NT2/D1 (cell line): ENCODE results near the gene CYSTM1.

Experiments
- DNase-seq: peaks from one replicate; pipeline ENCODE4 v3.0.0-alpha.2; 2011; ENCODE audit warnings: low read depth, low spot score
- H3K27me3 ChIP-seq: 2 replicates; pipeline ENCODE4 v1.6.0; 2011; ENCODE audit warnings: mild to moderate bottlenecking; ENCODE audit not compliant: insufficient read length, insufficient read depth
- H3K36me3 ChIP-seq: 2 replicates; pipeline ENCODE4 v1.6.1; 2011; ENCODE audit warnings: mild to moderate bottlenecking, low read length, mixed read lengths; ENCODE audit not compliant: insufficient read depth, insufficient read length
- H3K4me1 ChIP-seq: 2 replicates; pipeline ENCODE4 v1.5.1; 2011; ENCODE audit not compliant: insufficient read depth, insufficient read length
- H3K4me3 ChIP-seq: 2 replicates; pipeline ENCODE4 v1.5.1; 2011; ENCODE audit warnings: low read depth; ENCODE audit not compliant: insufficient read length
- H3K9ac ChIP-seq: 2 replicates; pipeline ENCODE4 v1.6.0; 2011; ENCODE audit warnings: low read depth; ENCODE audit not compliant: insufficient read length
- H3K9me3 ChIP-seq: 2 replicates; pipeline ENCODE4 v1.5.1; 2011; ENCODE audit warnings: mild to moderate bottlenecking, low read length; ENCODE audit not compliant: insufficient read depth
- SUZ12 ChIP-seq: IDR thresholded peaks from 2 replicates; pipeline ENCODE4 v1.6.1; 2011; ENCODE audit not compliant: insufficient read length, insufficient read depth; ENCODE audit errors: extremely low read depth
- YY1 ChIP-seq: IDR thresholded peaks from 2 replicates; pipeline ENCODE4 v1.6.1; 2011; ENCODE audit not compliant: insufficient read length, insufficient read depth
- ZNF274 ChIP-seq: IDR thresholded peaks from 2 replicates; pipeline ENCODE4 v1.6.1; 2011; ENCODE audit warnings: mild to moderate bottlenecking, low read depth, low read length

Gene CYSTM1

DNA sequence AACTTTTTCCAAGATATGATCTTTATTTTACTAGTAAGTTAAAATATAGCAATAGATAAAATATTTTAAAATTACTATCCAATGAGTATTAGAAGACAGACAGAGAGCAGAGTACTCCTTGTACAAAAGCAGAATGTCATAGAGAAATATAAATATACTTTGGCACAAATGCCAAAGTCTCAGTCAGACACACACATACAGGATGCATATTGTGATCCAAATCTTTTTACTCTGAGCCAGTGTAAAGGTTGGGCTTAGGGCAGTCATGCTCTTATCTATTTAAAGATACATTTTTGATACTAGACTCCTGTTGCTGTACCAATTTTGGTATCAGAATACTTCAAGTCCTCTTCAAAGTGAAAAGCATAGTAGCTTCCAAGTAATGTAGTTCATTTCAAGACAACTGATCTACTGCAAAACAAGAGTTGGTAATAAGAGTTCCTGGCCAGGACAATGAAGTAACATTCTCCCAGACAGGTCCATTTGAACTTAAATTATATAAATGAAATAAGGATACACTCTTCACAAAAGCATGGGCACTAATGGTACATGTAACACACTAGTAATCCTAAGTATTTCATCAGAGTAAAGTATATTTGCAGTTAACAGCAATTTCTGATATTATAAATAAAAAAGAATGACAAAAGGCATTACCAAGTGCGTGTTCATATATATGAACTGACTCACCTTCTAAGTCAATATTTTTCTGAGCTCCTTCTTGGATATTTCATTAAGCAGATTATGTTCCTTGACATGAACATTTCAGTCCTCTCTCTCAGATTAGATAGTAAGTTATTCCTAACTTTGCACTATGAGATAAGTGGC lies 117.4 kb downstream of the CYSTM1 start:
- Histone ChIP-seq H3K9ac (no peak overlapping the region), H3K36me3 (peaks cover 7% of the 10 kb centered on the region), H3K27me3 (no peaks in the 10 kb centered on the region), H3K4me1 (no peaks in the 10 kb centered on the region), H3K4me3 (no peak overlapping the region), H3K9me3 (no peaks in the 10 kb centered on the region)
- DNase-seq = no peak
- TF ChIP-seq ZNF274 = no peak
- no peak for TF ChIP-seq YY1
- no peak for TF ChIP-seq SUZ12
